Measurements from ENCODE around the gene FAM227B. TPM values are rescaled to one million over a fixed set of nuclear protein-coding genes. Genes with fewer than 3 reads are reported as not detected.

The FAM227B gene
- total and polyA plus RNA-seq, 3 experiments from 2014 or later: 4.9 to 20.4 (median 5.6) TPM

DNA sequence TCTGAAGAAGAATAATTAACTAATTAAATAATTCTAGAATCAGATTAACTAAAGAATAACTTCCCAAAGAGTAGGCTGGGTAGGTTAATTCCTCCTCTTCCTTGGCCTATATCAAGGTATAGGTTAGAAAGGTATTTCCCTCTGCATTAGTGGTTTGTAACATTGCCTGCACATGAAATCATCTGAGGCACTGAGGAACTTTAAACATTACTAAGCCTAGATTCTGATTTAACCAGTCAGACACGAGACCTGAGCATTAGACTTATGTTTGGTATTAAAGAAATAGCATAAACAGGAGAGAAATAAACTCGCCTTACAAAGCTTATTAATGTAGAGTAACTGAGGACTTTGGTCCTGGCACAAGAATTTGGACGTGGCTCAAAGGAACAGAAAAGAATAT, 113.4 kb downstream of the FAM227B start:
- no peak overlapping the region for H3K4me3 ChIP-seq (ENCODE audit: low read length)
- no peak overlapping the region for H3K27ac ChIP-seq (ENCODE audit: low read depth, low read length)
- no peaks in the 10 kb centered on the region for H3K36me3 ChIP-seq (ENCODE audit: insufficient read depth, low read length)
- Mint-ChIP-seq H3K27me3 (peaks cover 0 to 6% of the 10 kb centered on the region in 2 donors), H3K27ac (no peak overlapping the region), H3K4me3 (no peak overlapping the region), H3K9me3 (peaks cover 0 to 9% (median 5%) of the 10 kb centered on the region in 5 donors), H3K4me1 (no peaks in the 10 kb centered on the region), H3K36me3 (peaks cover 0 to 2% (median 0%) of the 10 kb centered on the region in 3 donors)
- ChIA-PET CTCF (no interaction called here), POLR2A (no interaction called here)
- no peaks in the 10 kb centered on the region for H3K9me3 ChIP-seq (ENCODE audit: low read length)
- DNase-seq: no peak
- H3K4me1 ChIP-seq (ENCODE audit: insufficient read depth, low read length): no peaks in the 10 kb centered on the region
- H3K27me3 ChIP-seq (ENCODE audit: insufficient read depth, low read length, poor library complexity, severe bottlenecking): no peaks in the 10 kb centered on the region

DNA sequence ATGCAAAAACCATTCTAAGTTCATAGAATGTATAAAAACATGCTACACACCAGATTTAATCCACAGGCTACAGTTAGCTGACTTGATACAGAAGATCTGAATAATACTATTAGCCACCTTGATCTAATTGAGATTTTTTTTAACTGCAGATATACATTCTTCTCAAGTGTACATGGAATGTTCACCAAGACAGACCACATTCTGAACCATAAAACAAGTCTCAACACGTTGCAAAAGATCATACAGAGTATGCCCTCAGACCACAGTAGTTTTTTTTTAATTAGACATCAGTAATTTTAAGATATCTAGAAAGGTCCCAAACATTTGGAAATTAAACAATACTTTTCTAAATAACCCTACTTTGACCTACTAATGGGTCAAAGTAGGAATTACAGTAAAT, 114.3 kb downstream of the FAM227B start:
- DNase-seq: no peak
- Mint-ChIP-seq H3K4me3 (no peak overlapping the region), H3K27me3 (peaks cover 0 to 6% of the 10 kb centered on the region in 2 donors), H3K4me1 (no peaks in the 10 kb centered on the region), H3K9me3 (peaks cover 0 to 9% (median 6%) of the 10 kb centered on the region in 5 donors), H3K27ac (no peak overlapping the region), H3K36me3 (peaks cover 0 to 2% (median 0%) of the 10 kb centered on the region in 3 donors)
- no peaks in the 10 kb centered on the region for H3K36me3 ChIP-seq (ENCODE audit: insufficient read depth, low read length)
- no peaks in the 10 kb centered on the region for H3K27me3 ChIP-seq (ENCODE audit: insufficient read depth, low read length, poor library complexity, severe bottlenecking)
- no peak overlapping the region for H3K27ac ChIP-seq (ENCODE audit: low read depth, low read length)
- ChIA-PET CTCF (no interaction called here), POLR2A (no interaction called here)
- no peaks in the 10 kb centered on the region for H3K4me1 ChIP-seq (ENCODE audit: insufficient read depth, low read length)
- no peaks in the 10 kb centered on the region for H3K9me3 ChIP-seq (ENCODE audit: low read length)
- no peak overlapping the region for H3K4me3 ChIP-seq (ENCODE audit: low read length)

DNA sequence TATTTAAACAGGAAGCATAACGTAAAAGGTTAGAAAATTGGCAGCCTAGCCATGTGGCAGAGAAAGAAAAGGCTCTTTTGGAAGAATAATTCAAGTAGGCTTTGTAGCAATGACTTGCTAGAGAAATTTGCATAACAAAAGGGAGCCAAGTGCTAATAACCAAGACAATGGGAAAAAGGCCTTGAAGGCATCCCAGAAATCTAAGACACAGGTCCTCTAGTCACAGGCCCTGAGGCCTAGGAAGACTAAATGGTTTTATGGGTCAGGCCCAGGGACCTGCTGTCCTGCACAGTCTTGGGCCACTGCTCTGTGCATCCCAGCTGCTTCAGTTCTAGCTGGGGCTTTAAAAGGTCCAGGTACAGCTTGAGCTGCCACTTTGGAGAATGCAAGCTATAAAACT, 119.0 kb downstream of the FAM227B start:
- H3K4me1 Mint-ChIP-seq: no peaks in the 10 kb centered on the region
- H3K27me3 Mint-ChIP-seq: peaks cover 0 to 6% of the 10 kb centered on the region in 2 donors
- H3K36me3 ChIP-seq (ENCODE audit: insufficient read depth, low read length): no peaks in the 10 kb centered on the region
- no peak overlapping the region for H3K4me3 ChIP-seq (ENCODE audit: low read length)
- ChIA-PET CTCF (no interaction called here), POLR2A (no interaction called here)
- H3K9me3 ChIP-seq (ENCODE audit: low read length): no peaks in the 10 kb centered on the region
- H3K4me1 ChIP-seq (ENCODE audit: insufficient read depth, low read length): no peaks in the 10 kb centered on the region
- peaks cover 0 to 2% (median 0%) of the 10 kb centered on the region in 3 donors for H3K36me3 Mint-ChIP-seq
- no peak for DNase-seq
- no peaks in the 10 kb centered on the region for H3K27me3 ChIP-seq (ENCODE audit: insufficient read depth, low read length, poor library complexity, severe bottlenecking)
- no peak overlapping the region for H3K27ac Mint-ChIP-seq
- no peak overlapping the region for H3K4me3 Mint-ChIP-seq
- H3K27ac ChIP-seq (ENCODE audit: low read depth, low read length): no peak overlapping the region
- H3K9me3 Mint-ChIP-seq: peaks cover 0 to 12% (median 9%) of the 10 kb centered on the region in 5 donors

DNA sequence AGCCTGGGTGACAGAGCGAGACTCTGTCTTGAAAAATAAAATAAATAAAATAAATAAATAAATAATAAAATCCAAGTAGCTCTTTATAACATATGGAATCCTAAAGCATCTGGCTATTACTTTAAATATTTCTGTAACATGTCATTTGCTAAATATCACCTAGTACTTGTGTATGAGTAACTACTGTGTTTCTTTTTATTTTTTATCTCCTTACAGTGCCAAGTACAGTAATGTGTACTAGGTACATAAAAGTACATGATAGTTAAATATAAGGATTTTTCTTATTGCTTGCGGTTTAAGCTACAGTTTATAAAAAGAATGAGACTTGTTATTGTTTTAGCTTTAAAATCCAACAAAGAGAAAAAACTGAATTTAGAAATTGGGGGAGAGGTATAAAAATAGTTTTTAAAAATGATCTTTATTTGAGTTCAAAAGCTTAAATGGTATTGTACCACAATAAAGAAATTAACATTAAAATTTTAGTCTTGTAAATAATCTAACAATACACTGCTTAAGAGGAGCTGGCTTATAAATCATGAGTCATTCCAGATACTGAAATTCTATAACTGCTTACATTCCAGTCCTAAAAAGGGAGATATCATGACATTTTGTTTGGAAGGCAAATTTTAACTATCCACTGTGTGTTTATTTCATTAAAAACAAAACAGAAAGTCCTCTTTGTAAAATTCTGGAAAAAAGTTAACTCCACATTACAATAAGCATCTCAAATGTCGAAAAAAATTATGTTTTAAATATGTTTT, 124.4 kb downstream of the FAM227B start:
- Histone ChIP-seq H3K27me3 (ENCODE audit: insufficient read depth, low read length, poor library complexity, severe bottlenecking) (no peaks in the 10 kb centered on the region), H3K4me3 (ENCODE audit: low read length) (no peak overlapping the region), H3K9me3 (ENCODE audit: low read length) (no peaks in the 10 kb centered on the region), H3K36me3 (ENCODE audit: insufficient read depth, low read length) (no peaks in the 10 kb centered on the region), H3K27ac (ENCODE audit: low read depth, low read length) (no peak overlapping the region), H3K4me1 (ENCODE audit: insufficient read depth, low read length) (no peaks in the 10 kb centered on the region)
- no peak for DNase-seq
- Mint-ChIP-seq H3K4me3 (no peak overlapping the region), H3K36me3 (no peaks in the 10 kb centered on the region), H3K4me1 (no peaks in the 10 kb centered on the region), H3K27me3 (no peaks in the 10 kb centered on the region), H3K9me3 (peaks cover 0 to 4% (median 0%) of the 10 kb centered on the region in 5 donors), H3K27ac (no peak overlapping the region)
- POLR2A ChIA-PET: no interaction called here
- CTCF ChIA-PET: no interaction called here

DNA sequence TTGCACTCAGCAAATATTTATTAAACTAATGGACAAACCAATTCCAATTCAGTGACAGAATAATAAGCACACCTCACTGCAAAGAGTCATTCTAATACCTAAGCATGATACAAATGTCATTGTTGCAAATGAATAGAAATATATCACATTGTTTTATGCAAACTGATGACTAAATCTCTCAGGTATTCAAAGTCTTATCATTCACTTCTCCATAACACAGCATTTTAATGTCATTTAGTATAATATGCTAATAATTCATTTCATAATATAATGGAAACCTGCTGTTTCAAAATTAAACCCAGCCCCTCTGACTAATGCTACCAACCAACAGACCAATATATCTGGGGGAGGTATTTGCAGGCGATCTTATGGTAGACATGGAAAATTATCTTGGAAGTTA, 125.8 kb downstream of the FAM227B start:
- CTCF ChIA-PET: no interaction called here
- no peaks in the 10 kb centered on the region for H3K27me3 Mint-ChIP-seq

DNA sequence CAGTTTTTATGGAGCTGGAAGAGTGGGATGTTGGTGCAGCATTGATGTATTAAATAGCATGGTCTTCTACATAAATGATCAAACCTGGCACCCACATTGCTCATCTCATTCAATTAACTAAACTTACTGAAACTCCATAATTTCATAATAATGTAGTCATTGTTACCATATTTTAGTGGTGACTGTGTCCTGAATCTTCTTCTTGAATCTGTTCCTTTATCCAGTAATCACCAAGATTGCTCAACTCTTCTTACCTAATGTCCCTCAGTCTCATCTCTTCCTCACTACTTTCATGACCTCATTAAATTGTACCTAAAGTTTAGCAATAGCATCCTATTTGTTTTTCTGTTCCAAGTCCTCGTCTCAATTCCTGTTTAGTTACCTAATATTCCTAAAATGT, 127.8 kb downstream of the FAM227B start:
- no peak for DNase-seq
- no peaks in the 10 kb centered on the region for H3K27me3 ChIP-seq (ENCODE audit: insufficient read depth, low read length, poor library complexity, severe bottlenecking)
- Mint-ChIP-seq H3K9me3 (no peaks in the 10 kb centered on the region), H3K27me3 (no peaks in the 10 kb centered on the region), H3K4me3 (no peak overlapping the region), H3K27ac (no peak overlapping the region), H3K36me3 (no peaks in the 10 kb centered on the region), H3K4me1 (no peaks in the 10 kb centered on the region)
- no peaks in the 10 kb centered on the region for H3K9me3 ChIP-seq (ENCODE audit: low read length)
- H3K36me3 ChIP-seq (ENCODE audit: insufficient read depth, low read length): no peaks in the 10 kb centered on the region
- POLR2A ChIA-PET: no interaction called here
- no peaks in the 10 kb centered on the region for H3K4me1 ChIP-seq (ENCODE audit: insufficient read depth, low read length)
- H3K4me3 ChIP-seq (ENCODE audit: low read length): no peak overlapping the region
- no peak overlapping the region for H3K27ac ChIP-seq (ENCODE audit: low read depth, low read length)
- CTCF ChIA-PET: no interaction called here

More for the DNA sequence above, 125.8 kb downstream of the FAM227B start:
- no peaks in the 10 kb centered on the region for H3K36me3 Mint-ChIP-seq
- no peak overlapping the region for H3K4me3 Mint-ChIP-seq
- H3K9me3 Mint-ChIP-seq: peaks cover 0 to 1% (median 0%) of the 10 kb centered on the region in 5 donors
- POLR2A ChIA-PET: no interaction called here
- H3K27ac ChIP-seq (ENCODE audit: low read depth, low read length): no peak overlapping the region
- no peaks in the 10 kb centered on the region for H3K9me3 ChIP-seq (ENCODE audit: low read length)
- no peaks in the 10 kb centered on the region for H3K27me3 ChIP-seq (ENCODE audit: insufficient read depth, low read length, poor library complexity, severe bottlenecking)
- H3K27ac Mint-ChIP-seq: no peak overlapping the region
- no peaks in the 10 kb centered on the region for H3K36me3 ChIP-seq (ENCODE audit: insufficient read depth, low read length)
- no peak for DNase-seq
- no peaks in the 10 kb centered on the region for H3K4me1 ChIP-seq (ENCODE audit: insufficient read depth, low read length)
- no peaks in the 10 kb centered on the region for H3K4me1 Mint-ChIP-seq
- H3K4me3 ChIP-seq (ENCODE audit: low read length): no peak overlapping the region

DNA sequence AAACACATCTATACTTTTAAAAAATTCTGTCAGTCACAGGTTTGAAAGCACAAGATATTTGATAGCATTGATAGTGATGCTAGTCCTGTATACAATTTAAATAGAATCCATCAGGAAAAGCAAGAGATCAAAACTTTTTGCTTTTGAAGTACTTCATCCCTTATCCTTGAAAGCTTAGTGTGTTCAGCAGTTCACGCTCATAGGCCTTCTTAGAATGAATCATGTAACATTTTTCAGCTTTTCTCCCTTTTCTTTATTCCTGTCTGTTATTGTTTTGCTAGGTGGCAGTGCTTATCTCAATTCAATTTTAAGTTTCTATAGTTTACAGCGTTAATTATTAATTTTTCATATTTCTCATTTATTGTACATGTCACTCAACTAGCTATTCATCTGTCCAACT, 128.5 kb downstream of the FAM227B start:
- no peak overlapping the region for H3K27ac ChIP-seq (ENCODE audit: low read depth, low read length)
- no peaks in the 10 kb centered on the region for H3K27me3 Mint-ChIP-seq
- POLR2A ChIA-PET: no interaction called here
- no peaks in the 10 kb centered on the region for H3K9me3 Mint-ChIP-seq
- H3K9me3 ChIP-seq (ENCODE audit: low read length): no peaks in the 10 kb centered on the region
- H3K4me1 ChIP-seq (ENCODE audit: insufficient read depth, low read length): no peaks in the 10 kb centered on the region
- no peak overlapping the region for H3K4me3 Mint-ChIP-seq
- CTCF ChIA-PET: no interaction called here
- no peak for DNase-seq
- no peaks in the 10 kb centered on the region for H3K36me3 ChIP-seq (ENCODE audit: insufficient read depth, low read length)
- no peaks in the 10 kb centered on the region for H3K27me3 ChIP-seq (ENCODE audit: insufficient read depth, low read length, poor library complexity, severe bottlenecking)
- no peaks in the 10 kb centered on the region for H3K4me1 Mint-ChIP-seq
- no peak overlapping the region for H3K4me3 ChIP-seq (ENCODE audit: low read length)
- no peaks in the 10 kb centered on the region for H3K36me3 Mint-ChIP-seq
- H3K27ac Mint-ChIP-seq: no peak overlapping the region

DNA sequence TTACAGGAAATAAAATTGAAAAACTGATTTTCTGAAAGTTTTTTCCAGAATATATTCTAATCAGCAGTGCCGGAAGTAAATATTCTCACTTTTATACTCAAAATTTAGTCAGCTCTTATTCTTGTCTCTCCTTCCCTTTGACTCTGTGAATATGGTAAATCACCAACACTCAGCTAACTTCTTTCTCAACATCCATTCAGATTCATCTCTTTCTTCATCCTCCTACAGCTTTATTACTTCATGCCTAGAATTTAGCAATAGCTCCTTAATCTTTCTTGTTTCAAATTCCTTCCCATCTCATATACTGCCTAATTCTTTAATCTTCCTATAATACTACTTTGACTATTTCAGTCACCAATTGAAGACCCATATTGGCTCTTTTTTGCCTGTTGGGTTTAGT, 129.7 kb downstream of the FAM227B start:
- Histone ChIP-seq H3K27ac (ENCODE audit: low read depth, low read length) (no peak overlapping the region), H3K4me3 (ENCODE audit: low read length) (no peak overlapping the region), H3K27me3 (ENCODE audit: insufficient read depth, low read length, poor library complexity, severe bottlenecking) (no peaks in the 10 kb centered on the region), H3K36me3 (ENCODE audit: insufficient read depth, low read length) (no peaks in the 10 kb centered on the region), H3K4me1 (ENCODE audit: insufficient read depth, low read length) (no peaks in the 10 kb centered on the region), H3K9me3 (ENCODE audit: low read length) (no peaks in the 10 kb centered on the region)
- Mint-ChIP-seq H3K27me3 (no peaks in the 10 kb centered on the region), H3K4me1 (no peaks in the 10 kb centered on the region), H3K4me3 (no peak overlapping the region), H3K27ac (no peak overlapping the region), H3K9me3 (no peaks in the 10 kb centered on the region), H3K36me3 (no peaks in the 10 kb centered on the region)
- CTCF ChIA-PET: no interaction called here
- no peak for DNase-seq
- POLR2A ChIA-PET: no interaction called here
